HEK293 (cell line): ENCODE results near the gene RHBDF2.

Experiments
- CTCF ChIA-PET: fragments of 350-600 bp; formaldehyde crosslinking; extraction: SDS; loops from one replicate; lab custom pipeline; 2021; ENCODE audit warnings: antibody characterized with exemption; lab: Yijun Ruan, JAX
- POLR2A ChIA-PET: fragments of 300-600 bp; formaldehyde crosslinking; extraction: SDS; loops from one replicate; lab custom pipeline; 2020; ENCODE audit warnings: antibody characterized with exemption, inconsistent platforms; lab: Yijun Ruan, JAX
- H3K27ac ChIP-seq: fragments of 200-500 bp; sonication (Bioruptor generic); 2 replicates; pipeline ENCODE4 v1.5.1; 2014; ENCODE audit warnings: low read depth, low read length, control low read depth, inconsistent platforms; ENCODE audit errors: extremely low read depth
- H3K36me3 ChIP-seq, 2 experiments: fragments of 200-500 bp in 1 of 2; sonication (Bioruptor generic) in 1 of 2; 1 replicate in 1 of 2; 2 replicates in 1 of 2; pipeline ENCODE4 v1.5.1; 2014 to 2017; ENCODE audit warnings: inconsistent platforms in 2 of 2, low read length in 2 of 2; ENCODE audit not compliant: control insufficient read depth in 2 of 2, insufficient read depth in 1 of 2
- H3K4me1 ChIP-seq: fragments of 200-500 bp; sonication (Bioruptor generic); 2 replicates; pipeline ENCODE4 v1.5.1; 2014; ENCODE audit warnings: mild to moderate bottlenecking, low read length, inconsistent platforms; ENCODE audit not compliant: control insufficient read depth, insufficient read depth
- H3K4me3 ChIP-seq: 2 replicates; pipeline ENCODE4 v1.5.1; 2011; ENCODE audit warnings: low read depth, mild to moderate bottlenecking, control low read depth, low read length, moderate library complexity
- H3K9me3 ChIP-seq: fragments of 200-500 bp; sonication (Bioruptor generic); 2 replicates; pipeline ENCODE4 v1.5.1; 2014; ENCODE audit warnings: low read depth, low read length, inconsistent platforms; ENCODE audit not compliant: control insufficient read depth, insufficient read depth
- EGR2 ChIP-seq: fragments of 450-650 bp; formaldehyde crosslinking; IDR thresholded peaks from 2 replicates; pipeline ENCODE4 v1.5.1; 2016; ENCODE audit warnings: low read depth, missing biosample characterization, missing genetic modification characterization
- KLF1 ChIP-seq: fragments of 450-650 bp; formaldehyde crosslinking; IDR thresholded peaks from 2 replicates; pipeline ENCODE4 v1.5.1; 2016; ENCODE audit warnings: missing biosample characterization, missing genetic modification characterization
- PRDM6 ChIP-seq: fragments of 450-650 bp; formaldehyde crosslinking; IDR thresholded peaks from 2 replicates; pipeline ENCODE4 v1.5.1; 2017; ENCODE audit warnings: missing biosample characterization, missing genetic modification characterization
- RBAK ChIP-seq: fragments of 450-650 bp; formaldehyde crosslinking; IDR thresholded peaks from 2 replicates; pipeline ENCODE4 v1.5.1; 2016; ENCODE audit warnings: missing biosample characterization, missing genetic modification characterization
- YY1 ChIP-seq: fragments of 450-650 bp; formaldehyde crosslinking; IDR thresholded peaks from 2 replicates; pipeline ENCODE4 v1.5.1; 2018; ENCODE audit warnings: missing biosample characterization, missing genetic modification characterization
- ZFP3 ChIP-seq: fragments of 450-650 bp; formaldehyde crosslinking; IDR thresholded peaks from 2 replicates; pipeline ENCODE4 v1.5.1; 2016; ENCODE audit warnings: low read depth, missing biosample characterization, missing genetic modification characterization
- ZFP69B ChIP-seq: fragments of 450-650 bp; formaldehyde crosslinking; IDR thresholded peaks from 2 replicates; pipeline ENCODE4 v1.5.1; 2016; ENCODE audit warnings: missing biosample characterization, missing genetic modification characterization
- ZNF10 ChIP-seq: fragments of 450-650 bp; formaldehyde crosslinking; IDR thresholded peaks from 2 replicates; pipeline ENCODE4 v1.5.1; 2017; ENCODE audit warnings: missing biosample characterization, missing genetic modification characterization
- ZNF133 ChIP-seq: fragments of 450-650 bp; formaldehyde crosslinking; IDR thresholded peaks from 2 replicates; pipeline ENCODE4 v1.5.1; 2016; ENCODE audit warnings: missing biosample characterization, missing genetic modification characterization
- ZNF169 ChIP-seq: fragments of 450-650 bp; formaldehyde crosslinking; IDR thresholded peaks from 2 replicates; pipeline ENCODE4 v1.5.1; 2016; ENCODE audit warnings: missing biosample characterization, missing genetic modification characterization
- ZNF239 ChIP-seq: fragments of 450-650 bp; formaldehyde crosslinking; IDR thresholded peaks from 2 replicates; pipeline ENCODE4 v1.5.1; 2016; ENCODE audit warnings: missing biosample characterization, missing genetic modification characterization
- ZNF266 ChIP-seq: fragments of 450-650 bp; formaldehyde crosslinking; IDR thresholded peaks from 2 replicates; pipeline ENCODE4 v1.5.1; 2016; ENCODE audit warnings: missing biosample characterization, missing genetic modification characterization, low read depth
- ZNF350 ChIP-seq: fragments of 450-650 bp; formaldehyde crosslinking; IDR thresholded peaks from 2 replicates; pipeline ENCODE4 v1.5.0; 2017; ENCODE audit warnings: missing biosample characterization, mild to moderate bottlenecking, missing genetic modification characterization
- ZNF366 ChIP-seq: fragments of 450-650 bp; formaldehyde crosslinking; conservative IDR thresholded peaks from 2 replicates; pipeline ENCODE4 v1.5.1; 2016; ENCODE audit warnings: missing biosample characterization, missing genetic modification characterization
- ZNF426 ChIP-seq: fragments of 450-650 bp; formaldehyde crosslinking; IDR thresholded peaks from 2 replicates; pipeline ENCODE4 v1.5.1; 2017; ENCODE audit warnings: missing biosample characterization, missing genetic modification characterization, mild to moderate bottlenecking, inconsistent platforms, moderate library complexity
- ZNF449 ChIP-seq: fragments of 450-650 bp; formaldehyde crosslinking; IDR thresholded peaks from 2 replicates; pipeline ENCODE4 v1.5.1; 2017; ENCODE audit warnings: missing biosample characterization, mild to moderate bottlenecking, missing genetic modification characterization, moderate library complexity
- ZNF747 ChIP-seq: fragments of 450-650 bp; formaldehyde crosslinking; IDR thresholded peaks from 2 replicates; pipeline ENCODE4 v1.5.1; 2016; ENCODE audit warnings: missing biosample characterization, missing genetic modification characterization
- ZNF785 ChIP-seq: fragments of 450-650 bp; formaldehyde crosslinking; IDR thresholded peaks from 2 replicates; pipeline ENCODE4 v1.5.1; 2016; ENCODE audit warnings: missing biosample characterization, missing genetic modification characterization
- ZNF837 ChIP-seq: fragments of 450-650 bp; formaldehyde crosslinking; IDR thresholded peaks from 2 replicates; pipeline ENCODE4 v1.5.1; 2016; ENCODE audit warnings: missing biosample characterization, missing genetic modification characterization
- ZSCAN16 ChIP-seq: fragments of 450-650 bp; formaldehyde crosslinking; IDR thresholded peaks from 2 replicates; pipeline ENCODE4 v1.5.1; 2016; ENCODE audit warnings: missing biosample characterization, missing genetic modification characterization

The RHBDF2 gene

GRCh38 chr17:76539631-76540271 lies 38.5 kb upstream of the RHBDF2 start, which contains the start of gene PRCD:
PRCD (plus strand) TSS chr17:76540044; CDS start chr17:76540142, 98 bp downstream.
- ChIA-PET CTCF (interaction anchor here (0.7 to 2.9 kb wide), 7 partner anchors 12 to 175 kb away, joined by 3 to 37 read pairs (median 4); no protein-coding TSS in a partner anchor), POLR2A (interaction anchor here (1.1 to 1.5 kb wide), 4 partner anchors 17 to 56 kb away, joined by 3 to 15 read pairs (median 6); partner anchors contain the start of gene ST6GALNAC2)
- no peaks in the 10 kb centered on the region for H3K9me3 ChIP-seq
- no peaks in the 10 kb centered on the region for H3K36me3 ChIP-seq
- H3K27ac ChIP-seq, result peak within 1 kb of the TSS; percentile 63
- H3K4me1 ChIP-seq, result peaks cover 8% of the 10 kb centered on the region
- TF ChIP-seq KLF1 (tag by site-specific recombination), result no peak
- no peak for TF ChIP-seq RBAK (tag by site-specific recombination)
- no peak for TF ChIP-seq ZNF239 (tag by site-specific recombination)
- TF ChIP-seq ZFP3 (tag by site-specific recombination), result no peak
- no peak for TF ChIP-seq ZNF266 (tag by site-specific recombination)
- no peak for TF ChIP-seq PRDM6
- TF ChIP-seq ZNF785 (tag by site-specific recombination), result no peak
- H3K4me3 ChIP-seq, result peak within 1 kb of the TSS; percentile 12

GRCh38 chr17:76538941-76539570 lies 37.8 kb upstream of the RHBDF2 start:
- H3K36me3 ChIP-seq, result no peaks in the 10 kb centered on the region
- peaks cover 8% of the 10 kb centered on the region for H3K4me1 ChIP-seq
- H3K4me3 ChIP-seq, result no peak overlapping the region
- H3K27ac ChIP-seq, result 0 out of 2 replicates have a peak overlapping the region, but pooled peaks have one; percentile 20
- CTCF ChIA-PET, result interaction anchor here (0.6 to 2.9 kb wide), 6 partner anchors 11 to 176 kb away, joined by 3 to 37 read pairs (median 4); no protein-coding TSS in a partner anchor
- POLR2A ChIA-PET, result interaction anchor here (1.1 kb wide), 1 partner anchor 16 kb away, joined by 3 read pairs; no protein-coding TSS in a partner anchor
- no peaks in the 10 kb centered on the region for H3K9me3 ChIP-seq
- TF ChIP-seq ZNF426 (tag by site-specific recombination) (no peak), ZNF837 (tag by site-specific recombination) (no peak), ZFP69B (tag by site-specific recombination) (no peak), ZNF350 (no peak), EGR2 (no peak), ZNF10 (tag by site-specific recombination) (no peak)

GRCh38 chr17:76538281-76538931 lies 37.2 kb upstream of the RHBDF2 start:
- POLR2A ChIA-PET, result no interaction called here
- Histone ChIP-seq H3K9me3 (no peaks in the 10 kb centered on the region), H3K27ac (no peak overlapping the region), H3K4me3 (no peak overlapping the region), H3K36me3 (no peaks in the 10 kb centered on the region), H3K4me1 (peaks cover 8% of the 10 kb centered on the region)
- CTCF ChIA-PET, result interaction anchor here (0.6 to 2.9 kb wide), 4 partner anchors 16 to 176 kb away, joined by 3 to 37 read pairs (median 9); no protein-coding TSS in a partner anchor
- TF ChIP-seq ZNF133 (tag by site-specific recombination) (no peak), ZSCAN16 (tag by site-specific recombination) (no peak), ZNF747 (tag by site-specific recombination) (no peak), ZNF366 (tag by site-specific recombination) (no peak), ZNF169 (tag by site-specific recombination) (no peak), YY1 (tag by site-specific recombination) (no peak), ZNF449 (tag by site-specific recombination) (no peak)
